SK-N-SH treated with all-trans-retinoic acid at 6 μM for 48 hours (cell line): Measurements from ENCODE around the gene SERPINB6.
A peak's percentile ranks its signal among the peaks of the same experiment; 100 is the strongest.

ENCODE experiments used
- ATAC-seq: fragments of 200-7000 bp; cut with Tn5 transposase; 3 replicates; pipeline ENCODE4 v1.9.1; 2020; ENCODE audit warnings: mild to moderate bottlenecking, moderate library complexity
- ARNTL ChIP-seq: fragments of 450-650 bp; formaldehyde crosslinking; IDR thresholded peaks from 2 replicates; pipeline ENCODE4 v1.5.0; 2020; ENCODE audit warnings: low read depth, mild to moderate bottlenecking, moderate library complexity, borderline replicate concordance
- CREB5 ChIP-seq: fragments of 250-450 bp; sonication (Bioruptor Pico); IDR thresholded peaks from 2 replicates; pipeline ENCODE4 v1.5.1; 2020; ENCODE audit warnings: low read depth, mild to moderate bottlenecking, moderate library complexity
- CSDC2 ChIP-seq: fragments of 250-450 bp; sonication (Bioruptor Pico); IDR thresholded peaks from 2 replicates; pipeline ENCODE4 v1.5.0; 2020; ENCODE audit warnings: mild to moderate bottlenecking, moderate library complexity
- CSRNP3 ChIP-seq: fragments of 250-450 bp; sonication (Bioruptor Pico); IDR thresholded peaks from 2 replicates; pipeline ENCODE4 v1.5.1; 2021; ENCODE audit warnings: mild to moderate bottlenecking, moderate library complexity
- ESRRG ChIP-seq: fragments of 250-450 bp; sonication (Bioruptor Pico); IDR thresholded peaks from 2 replicates; pipeline ENCODE4 v1.6.1; 2021; ENCODE audit warnings: mild to moderate bottlenecking
- GLIS3 ChIP-seq: fragments of 250-450 bp; sonication (Bioruptor Pico); IDR thresholded peaks from 2 replicates; pipeline ENCODE4 v1.5.0; 2020; ENCODE audit warnings: mild to moderate bottlenecking, moderate library complexity
- ISL1 ChIP-seq: fragments of 250-450 bp; sonication (Bioruptor Pico); IDR thresholded peaks from 2 replicates; pipeline ENCODE4 v2.1.2; 2022; ENCODE audit warnings: mild to moderate bottlenecking, moderate library complexity
- OSR1 ChIP-seq: fragments of 250-450 bp; sonication (Bioruptor Pico); IDR thresholded peaks from 2 replicates; pipeline ENCODE4 v1.8.0; 2022; ENCODE audit warnings: moderate library complexity, mild to moderate bottlenecking, inconsistent platforms
- PATZ1 ChIP-seq: fragments of 250-450 bp; sonication (Bioruptor Pico); IDR thresholded peaks from 2 replicates; pipeline ENCODE4 v1.8.0; 2020; ENCODE audit warnings: mild to moderate bottlenecking, moderate library complexity, borderline replicate concordance
- POU6F1 ChIP-seq: fragments of 250-450 bp; sonication (Bioruptor Pico); IDR thresholded peaks from 2 replicates; pipeline ENCODE4 v1.8.0; 2021; ENCODE audit warnings: low read depth, mild to moderate bottlenecking, moderate library complexity, borderline replicate concordance
- PPARA ChIP-seq: fragments of 250-450 bp; sonication (Bioruptor Pico); IDR thresholded peaks from 2 replicates; pipeline ENCODE4 v1.5.0; 2020; ENCODE audit warnings: mild to moderate bottlenecking, borderline replicate concordance
- RARB ChIP-seq: fragments of 250-450 bp; sonication (Bioruptor Pico); IDR thresholded peaks from 2 replicates; pipeline ENCODE4 v1.8.0; 2021; ENCODE audit warnings: mild to moderate bottlenecking, moderate library complexity
- TCF4 ChIP-seq: fragments of 250-450 bp; sonication (Bioruptor Pico); IDR thresholded peaks from 2 replicates; pipeline ENCODE4 v1.8.0; 2021; ENCODE audit warnings: mild to moderate bottlenecking, moderate library complexity, borderline replicate concordance
- TOX ChIP-seq: fragments of 250-450 bp; sonication (Bioruptor Pico); IDR thresholded peaks from 2 replicates; pipeline ENCODE4 v1.8.0; 2021; ENCODE audit warnings: mild to moderate bottlenecking, moderate library complexity, borderline replicate concordance
- TSHZ2 ChIP-seq: fragments of 250-450 bp; sonication (Bioruptor Pico); IDR thresholded peaks from 2 replicates; pipeline ENCODE4 v1.5.0; 2020; ENCODE audit warnings: mild to moderate bottlenecking, moderate library complexity
- ZC3H10 ChIP-seq: fragments of 250-450 bp; sonication (Bioruptor Pico); IDR thresholded peaks from 2 replicates; pipeline ENCODE4 v1.5.1; 2021; ENCODE audit warnings: mild to moderate bottlenecking, moderate library complexity
- ZNF565 ChIP-seq: fragments of 450-650 bp; formaldehyde crosslinking; conservative IDR thresholded peaks from 2 replicates; pipeline ENCODE4 v1.5.0; 2020; ENCODE audit warnings: low read depth, mild to moderate bottlenecking, moderate library complexity
- ZNF70 ChIP-seq: fragments of 450-650 bp; formaldehyde crosslinking; IDR thresholded peaks from 2 replicates; pipeline ENCODE4 v1.5.0; 2020; ENCODE audit warnings: mild to moderate bottlenecking, moderate library complexity
- ZNF8 ChIP-seq: fragments of 450-650 bp; formaldehyde crosslinking; IDR thresholded peaks from 2 replicates; pipeline ENCODE4 v1.5.0; 2020; ENCODE audit warnings: mild to moderate bottlenecking, moderate library complexity

Gene SERPINB6

GRCh38 chr6:2953098-2953497 lies 18.3 kb downstream of the SERPINB6 start:
- no peak for TF ChIP-seq OSR1 (CRISPR knock-in tag)
- no peak for TF ChIP-seq PATZ1 (CRISPR knock-in tag)
- no peak for TF ChIP-seq CREB5 (CRISPR knock-in tag)
- TF ChIP-seq PPARA (CRISPR knock-in tag): no peak
- TF ChIP-seq CSDC2 (CRISPR knock-in tag): no peak
- no peak for ATAC-seq

- TF ChIP-seq OSR1 (CRISPR knock-in tag): no peak
- TF ChIP-seq ZNF70: no peak
- peak; percentile 35; the same call in 1 of the 2 replicates for TF ChIP-seq TCF4
- no peak for TF ChIP-seq ISL1 (CRISPR knock-in tag)
- no peak for TF ChIP-seq POU6F1
- TF ChIP-seq GLIS3 (CRISPR knock-in tag): no peak
- TF ChIP-seq RARB: no peak
- TF ChIP-seq ARNTL (CRISPR knock-in tag): no peak
- TF ChIP-seq TSHZ2 (CRISPR knock-in tag): 0 out of 2 replicates have a peak, but pooled peaks have one; percentile 31
- TF ChIP-seq TOX: no peak
- TF ChIP-seq PPARA (CRISPR knock-in tag): no peak
- TF ChIP-seq CSRNP3: no peak
- TF ChIP-seq, all 23 proteins: peak for 2
- ATAC-seq: peak; percentile 95
Observed at GRCh38 chr6:2952557-2953095, 18.7 kb downstream of the SERPINB6 start.

GRCh38 chr6:2951728-2952127 lies 19.6 kb downstream of the SERPINB6 start:
- no peak for ATAC-seq
- no peak for TF ChIP-seq CREB5 (CRISPR knock-in tag)

GRCh38 chr6:2950713-2951112 lies 20.7 kb downstream of the SERPINB6 start:
- ATAC-seq: no peak
- TF ChIP-seq ZNF8 (CRISPR knock-in tag) (no peak), ISL1 (CRISPR knock-in tag) (no peak), POU6F1 (no peak), ARNTL (CRISPR knock-in tag) (no peak), CSRNP3 (no peak), TCF4 (no peak), TOX (no peak), ZC3H10 (CRISPR knock-in tag) (no peak), ESRRG (no peak), ZNF565 (no peak)
